ENCODE data around the gene LRP3.
"Not testable (repeated sequence)": the region's sequence is repeated elsewhere in the genome, so short reads cannot be mapped to it uniquely, and the experiment has no call there.

The LRP3 gene

GRCh38 chr19:33207903-33208302 lies 13.8 kb downstream of the LRP3 start:
- DNase-seq = no peak
- H3K4me3 ChIP-seq (ENCODE audit: insufficient read depth, low read depth, low read length, poor library complexity, severe bottlenecking) = no peak overlapping the region
- H3K9me3 ChIP-seq (ENCODE audit: control insufficient read depth, low read length) = no peaks in the 10 kb centered on the region
- no peak overlapping the region for H3K27ac ChIP-seq (ENCODE audit: insufficient read depth, low read length, poor library complexity, severe bottlenecking)
- no peaks in the 10 kb centered on the region for H3K36me3 ChIP-seq (ENCODE audit: control insufficient read depth, insufficient read depth, low read length)
- H3K4me1 ChIP-seq (ENCODE audit: control insufficient read depth, insufficient read depth, low read length, poor library complexity, severe bottlenecking) = no peaks in the 10 kb centered on the region
- H3K27me3 ChIP-seq (replicated peaks; ENCODE audit: control insufficient read depth, insufficient read depth, low read length, poor library complexity, severe bottlenecking) = no peaks in the 10 kb centered on the region

- H3K27me3 ChIP-seq (replicated peaks; ENCODE audit: control insufficient read depth, insufficient read depth, low read length, poor library complexity, severe bottlenecking) = no peaks in the 10 kb centered on the region
- no peak overlapping the region for H3K27ac ChIP-seq (ENCODE audit: insufficient read depth, low read length, poor library complexity, severe bottlenecking)
- no peak overlapping the region for H3K4me3 ChIP-seq (ENCODE audit: insufficient read depth, low read depth, low read length, poor library complexity, severe bottlenecking)
- H3K36me3 ChIP-seq (ENCODE audit: control insufficient read depth, insufficient read depth, low read length) = no peaks in the 10 kb centered on the region
- H3K4me1 ChIP-seq (ENCODE audit: control insufficient read depth, insufficient read depth, low read length, poor library complexity, severe bottlenecking) = no peaks in the 10 kb centered on the region
- DNase-seq = no peak
- H3K9me3 ChIP-seq (ENCODE audit: control insufficient read depth, low read length) = no peaks in the 10 kb centered on the region
These were observed 14.3 kb downstream of the LRP3 start for GRCh38 chr19:33208371-33208895.

DNA sequence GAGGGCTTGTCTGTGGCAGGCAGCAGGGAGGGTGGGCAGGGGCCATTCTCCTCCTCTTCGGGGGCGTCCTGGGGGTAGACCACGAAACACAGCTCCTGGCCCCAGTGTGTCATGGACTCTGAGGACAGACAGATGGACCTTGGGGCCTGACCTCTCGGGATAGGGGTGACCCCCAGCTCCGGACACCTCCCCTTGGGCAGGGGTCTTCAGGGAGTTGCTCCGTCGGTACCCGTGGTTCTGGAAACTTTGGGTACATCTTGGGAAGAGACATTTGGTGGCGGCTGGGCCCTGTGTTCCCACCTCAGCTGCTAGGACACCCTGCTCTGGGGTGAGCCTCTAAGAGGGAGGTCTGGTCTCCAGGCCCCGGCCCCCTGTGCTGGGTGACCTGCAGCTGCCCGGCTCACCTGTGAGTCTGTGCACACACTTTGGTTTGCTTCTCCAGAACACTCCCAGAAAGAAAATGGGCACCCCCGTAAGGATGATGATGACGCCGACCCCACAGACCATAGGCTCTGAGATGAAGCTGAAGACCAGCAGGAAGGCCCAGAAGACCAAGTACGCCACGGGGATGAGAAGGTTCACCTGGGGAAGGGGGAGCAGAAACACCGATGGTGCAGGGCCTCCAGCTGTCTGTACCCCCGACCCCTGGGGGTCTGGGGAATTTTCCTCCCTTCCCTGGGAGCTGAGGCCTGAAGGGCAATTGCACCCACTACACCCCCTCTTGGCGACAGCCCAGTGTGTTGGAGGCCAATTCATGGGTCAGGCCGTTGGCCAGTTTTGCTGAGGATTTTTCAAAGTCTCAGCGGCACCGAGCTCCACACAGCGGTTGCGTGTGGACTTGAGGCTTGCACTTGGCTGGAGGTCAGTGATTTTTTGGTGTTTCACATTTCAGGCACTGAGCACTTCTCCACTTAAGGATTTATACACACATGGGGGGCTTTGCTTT lies 15.0 kb downstream of the LRP3 start:
- H3K27me3 ChIP-seq (replicated peaks; ENCODE audit: control insufficient read depth, insufficient read depth, low read length, poor library complexity, severe bottlenecking) = no peaks in the 10 kb centered on the region
- DNase-seq = no peak
- H3K4me3 ChIP-seq (ENCODE audit: insufficient read depth, low read depth, low read length, poor library complexity, severe bottlenecking) = no peak overlapping the region
- H3K27ac ChIP-seq (ENCODE audit: insufficient read depth, low read length, poor library complexity, severe bottlenecking) = no peak overlapping the region
- H3K4me1 ChIP-seq (ENCODE audit: control insufficient read depth, insufficient read depth, low read length, poor library complexity, severe bottlenecking) = no peaks in the 10 kb centered on the region
- no peaks in the 10 kb centered on the region for H3K36me3 ChIP-seq (ENCODE audit: control insufficient read depth, insufficient read depth, low read length)
- H3K9me3 ChIP-seq (ENCODE audit: control insufficient read depth, low read length) = no peaks in the 10 kb centered on the region

- H3K36me3 ChIP-seq (ENCODE audit: control insufficient read depth, insufficient read depth, low read length); H3K27ac ChIP-seq (ENCODE audit: insufficient read depth, low read length, poor library complexity, severe bottlenecking); DNase-seq; H3K27me3 ChIP-seq (replicated peaks; ENCODE audit: control insufficient read depth, insufficient read depth, low read length, poor library complexity, severe bottlenecking); H3K9me3 ChIP-seq (ENCODE audit: control insufficient read depth, low read length); H3K4me3 ChIP-seq (ENCODE audit: insufficient read depth, low read depth, low read length, poor library complexity, severe bottlenecking); H3K4me1 ChIP-seq (ENCODE audit: control insufficient read depth, insufficient read depth, low read length, poor library complexity, severe bottlenecking): not testable (repeated sequence)
These were observed 15.7 kb downstream of the LRP3 start for GRCh38 chr19:33209850-33210230.

- H3K27ac ChIP-seq (ENCODE audit: insufficient read depth, low read length, poor library complexity, severe bottlenecking) = no peak overlapping the region
- no peaks in the 10 kb centered on the region for H3K27me3 ChIP-seq (replicated peaks; ENCODE audit: control insufficient read depth, insufficient read depth, low read length, poor library complexity, severe bottlenecking)
- H3K36me3 ChIP-seq (ENCODE audit: control insufficient read depth, insufficient read depth, low read length) = no peaks in the 10 kb centered on the region
- no peak for DNase-seq
- H3K9me3 ChIP-seq (ENCODE audit: control insufficient read depth, low read length) = no peaks in the 10 kb centered on the region
- no peak overlapping the region for H3K4me3 ChIP-seq (ENCODE audit: insufficient read depth, low read depth, low read length, poor library complexity, severe bottlenecking)
- no peaks in the 10 kb centered on the region for H3K4me1 ChIP-seq (ENCODE audit: control insufficient read depth, insufficient read depth, low read length, poor library complexity, severe bottlenecking)
These were observed 16.3 kb downstream of the LRP3 start for GRCh38 chr19:33210266-33210940.

GRCh38 chr19:33211794-33212435 lies 17.8 kb downstream of the LRP3 start:
- no peak for DNase-seq
- H3K9me3 ChIP-seq (ENCODE audit: control insufficient read depth, low read length) = no peaks in the 10 kb centered on the region

DNA sequence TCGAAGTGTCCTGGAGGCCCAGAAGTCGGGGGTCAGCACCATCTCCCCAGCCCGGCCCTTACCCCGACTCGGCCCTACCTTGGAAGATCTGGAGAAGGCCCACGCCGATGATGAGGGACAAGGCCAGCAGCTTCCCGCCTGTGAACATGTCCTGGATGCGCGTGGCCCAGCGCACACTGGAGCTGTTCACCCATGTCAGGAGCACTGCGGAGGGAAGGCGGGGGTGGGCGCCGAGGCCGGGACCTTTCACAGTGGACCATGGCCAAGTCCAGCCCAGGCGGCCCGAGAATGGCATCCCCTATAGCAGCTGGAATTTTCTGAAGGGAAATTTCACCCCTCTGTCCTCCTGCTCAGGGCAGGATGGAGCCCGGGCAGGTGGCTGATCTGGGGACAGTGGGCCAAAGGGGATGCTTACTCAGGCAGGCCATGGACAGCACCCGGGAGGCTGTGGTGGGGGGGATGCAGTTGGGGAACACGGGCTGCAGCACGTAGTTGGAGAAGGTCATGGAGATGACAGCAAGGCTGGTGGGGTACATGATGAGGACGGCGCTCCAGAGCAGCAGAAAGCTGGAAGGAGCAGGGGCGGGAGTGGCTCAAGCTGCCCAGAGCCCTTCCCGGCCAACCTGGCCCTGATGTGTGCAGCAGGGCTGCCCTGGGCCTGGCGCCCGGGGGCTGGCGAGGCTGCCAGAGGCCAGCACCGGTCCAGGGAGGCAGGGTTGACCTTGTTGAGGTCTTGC lies 18.5 kb downstream of the LRP3 start:
- H3K4me3 ChIP-seq (ENCODE audit: insufficient read depth, low read depth, low read length, poor library complexity, severe bottlenecking) = no peak overlapping the region
- H3K36me3 ChIP-seq (ENCODE audit: control insufficient read depth, insufficient read depth, low read length) = no peaks in the 10 kb centered on the region
- no peaks in the 10 kb centered on the region for H3K9me3 ChIP-seq (ENCODE audit: control insufficient read depth, low read length)
- no peaks in the 10 kb centered on the region for H3K4me1 ChIP-seq (ENCODE audit: control insufficient read depth, insufficient read depth, low read length, poor library complexity, severe bottlenecking)
- H3K27ac ChIP-seq (ENCODE audit: insufficient read depth, low read length, poor library complexity, severe bottlenecking) = no peak overlapping the region
- no peaks in the 10 kb centered on the region for H3K27me3 ChIP-seq (replicated peaks; ENCODE audit: control insufficient read depth, insufficient read depth, low read length, poor library complexity, severe bottlenecking)
- DNase-seq = no peak

More at GRCh38 chr19:33211794-33212435, 17.8 kb downstream of the LRP3 start:
- Histone ChIP-seq H3K4me3 (ENCODE audit: insufficient read depth, low read depth, low read length, poor library complexity, severe bottlenecking) (no peak overlapping the region), H3K36me3 (ENCODE audit: control insufficient read depth, insufficient read depth, low read length) (no peaks in the 10 kb centered on the region), H3K27me3 (replicated peaks; ENCODE audit: control insufficient read depth, insufficient read depth, low read length, poor library complexity, severe bottlenecking) (no peaks in the 10 kb centered on the region), H3K4me1 (ENCODE audit: control insufficient read depth, insufficient read depth, low read length, poor library complexity, severe bottlenecking) (no peaks in the 10 kb centered on the region), H3K27ac (ENCODE audit: insufficient read depth, low read length, poor library complexity, severe bottlenecking) (no peak overlapping the region)

DNA sequence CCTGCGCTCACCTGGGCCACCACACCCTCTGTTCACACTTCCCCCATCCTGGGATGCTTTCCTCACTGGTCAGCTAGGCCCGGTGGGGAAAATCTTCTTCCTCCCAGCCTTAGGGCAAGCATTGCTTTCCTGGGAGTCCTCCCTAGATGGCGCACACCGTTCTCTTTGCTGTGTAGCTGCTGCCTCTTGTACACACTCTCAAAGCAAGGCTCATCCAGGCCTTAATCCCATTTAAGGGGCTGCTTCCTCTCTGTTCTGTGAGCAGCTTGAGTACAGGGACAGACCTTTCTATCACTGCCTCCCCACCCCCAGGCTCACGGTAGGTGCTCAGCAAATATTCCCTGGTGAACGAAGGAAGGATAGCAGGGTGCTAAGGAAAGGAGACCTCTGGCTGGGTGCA lies 20.5 kb downstream of the LRP3 start:
- Histone ChIP-seq H3K4me1 (ENCODE audit: control insufficient read depth, insufficient read depth, low read length, poor library complexity, severe bottlenecking) (no peaks in the 10 kb centered on the region), H3K9me3 (ENCODE audit: control insufficient read depth, low read length) (no peaks in the 10 kb centered on the region), H3K27me3 (replicated peaks; ENCODE audit: control insufficient read depth, insufficient read depth, low read length, poor library complexity, severe bottlenecking) (no peaks in the 10 kb centered on the region), H3K4me3 (ENCODE audit: insufficient read depth, low read depth, low read length, poor library complexity, severe bottlenecking) (no peak overlapping the region), H3K36me3 (ENCODE audit: control insufficient read depth, insufficient read depth, low read length) (no peaks in the 10 kb centered on the region), H3K27ac (ENCODE audit: insufficient read depth, low read length, poor library complexity, severe bottlenecking) (no peak overlapping the region)
- no peak for DNase-seq

- H3K27me3 ChIP-seq (replicated peaks; ENCODE audit: control insufficient read depth, insufficient read depth, low read length, poor library complexity, severe bottlenecking) = no peaks in the 10 kb centered on the region
- H3K4me1 ChIP-seq (ENCODE audit: control insufficient read depth, insufficient read depth, low read length, poor library complexity, severe bottlenecking) = no peaks in the 10 kb centered on the region
- no peak for DNase-seq
- H3K9me3 ChIP-seq (ENCODE audit: control insufficient read depth, low read length) = no peaks in the 10 kb centered on the region
- no peaks in the 10 kb centered on the region for H3K36me3 ChIP-seq (ENCODE audit: control insufficient read depth, insufficient read depth, low read length)
- H3K4me3 ChIP-seq (ENCODE audit: insufficient read depth, low read depth, low read length, poor library complexity, severe bottlenecking) = no peak overlapping the region
- H3K27ac ChIP-seq (ENCODE audit: insufficient read depth, low read length, poor library complexity, severe bottlenecking) = no peak overlapping the region
These were observed 21.5 kb downstream of the LRP3 start for GRCh38 chr19:33215438-33216197.

Measured in effector memory CD4-positive, alpha-beta T cell (primary cell).